Measurements from ENCODE around the gene VWA8.

- TF ChIP-seq CTCF (IDR thresholded peaks at IDR 0.05 in 8 of 11, conservative IDR thresholded peaks at IDR 0.05 in 3 of 11) (no peak), POLR2AphosphoS5 (IDR thresholded peaks at IDR 0.05) (no peak)
Measured at GRCh38 chr13:41611385-41611784, 349.5 kb downstream of the VWA8 start.
